Measurements from ENCODE around the gene ANTXR2.
"Not testable (repeated sequence)": the region's sequence is repeated elsewhere in the genome, so short reads cannot be mapped to it uniquely, and the experiment has no call there.

Gene ANTXR2

GRCh38 chr4:80015407-80016189 is 57.4 kb downstream of the ANTXR2 start:
- no peak for DNase-seq

GRCh38 chr4:80014531-80014930 is 58.5 kb downstream of the ANTXR2 start:
- no peak for DNase-seq

GRCh38 chr4:80012291-80012690 is 60.7 kb downstream of the ANTXR2 start:
- no peak for DNase-seq

- DNase-seq, result no peak
Observed at GRCh38 chr4:80011636-80012236, 61.3 kb downstream of the ANTXR2 start.

- DNase-seq, result no peak
Observed at GRCh38 chr4:80010316-80010715, 62.7 kb downstream of the ANTXR2 start.

- no peak for DNase-seq
Observed at GRCh38 chr4:80009806-80010205, 63.2 kb downstream of the ANTXR2 start.

- DNase-seq, result no peak
Observed at GRCh38 chr4:80008971-80009370, 64.1 kb downstream of the ANTXR2 start.

GRCh38 chr4:80008351-80008750 is 64.7 kb downstream of the ANTXR2 start:
- DNase-seq, result no peak

GRCh38 chr4:80007745-80008149 is 65.3 kb downstream of the ANTXR2 start:
- peak; percentile 42 for DNase-seq

- DNase-seq, result no peak
Observed at GRCh38 chr4:80006935-80007744, 65.9 kb downstream of the ANTXR2 start.

- DNase-seq, result no peak
Observed at GRCh38 chr4:80005863-80006262, 67.2 kb downstream of the ANTXR2 start.

GRCh38 chr4:80004319-80004718 is 68.7 kb downstream of the ANTXR2 start:
- no peak for DNase-seq

- not testable (repeated sequence) for DNase-seq
Observed at GRCh38 chr4:80002559-80002958, 70.5 kb downstream of the ANTXR2 start.

GRCh38 chr4:79999048-79999447 is 74.0 kb downstream of the ANTXR2 start:
- not testable (repeated sequence) for DNase-seq

- no peak for DNase-seq
Observed at GRCh38 chr4:79998201-79998600, 74.8 kb downstream of the ANTXR2 start.

- DNase-seq, result no peak
Observed at GRCh38 chr4:79996851-79997250, 76.2 kb downstream of the ANTXR2 start.

GRCh38 chr4:79993476-79993875 is 79.6 kb downstream of the ANTXR2 start:
- DNase-seq, result no peak

GRCh38 chr4:79991601-79992000 is 81.4 kb downstream of the ANTXR2 start:
- no peak for DNase-seq

- DNase-seq, result not testable (repeated sequence)
Observed at GRCh38 chr4:79991100-79991499, 81.9 kb downstream of the ANTXR2 start.

GRCh38 chr4:79987401-79987800 is 85.6 kb downstream of the ANTXR2 start:
- DNase-seq, result no peak

- no peak for DNase-seq
Observed at GRCh38 chr4:79983431-79983830, 89.6 kb downstream of the ANTXR2 start.

GRCh38 chr4:79982601-79983322 is 90.3 kb downstream of the ANTXR2 start:
- DNase-seq, result no peak

GRCh38 chr4:79980448-79980847 is 92.6 kb downstream of the ANTXR2 start:
- DNase-seq, result no peak
